Fibroblast of lung (primary cell): Measurements from ENCODE around the gene HOXC11. TPM values are rescaled to one million over a fixed set of nuclear protein-coding genes. Genes with fewer than 3 reads are reported as not detected.

ENCODE experiments used
- DNase-seq, 2 donors: peaks; one replicate each; pipeline versions ENCODE4 v3.0.0 to v3.0.0-alpha.2; 2010; ENCODE audit warnings: low read depth in 2 of 2
- H2AFZ ChIP-seq: 2 replicates; pipeline ENCODE4 v1.5.1; 2012; ENCODE audit warnings: low read length, control low read depth, inconsistent platforms
- H3K27ac ChIP-seq: 2 replicates; pipeline ENCODE4 v1.5.1; 2011; ENCODE audit warnings: low read length, control low read depth; ENCODE audit not compliant: insufficient read depth
- H3K27me3 ChIP-seq: 2 replicates; pipeline ENCODE4 v1.5.1; 2011; ENCODE audit warnings: mild to moderate bottlenecking, low read length; ENCODE audit not compliant: control insufficient read depth, insufficient read depth
- H3K36me3 ChIP-seq: 2 replicates; pipeline ENCODE4 v1.5.1; 2011; ENCODE audit warnings: low read length; ENCODE audit not compliant: control insufficient read depth, insufficient read depth
- H3K4me1 ChIP-seq: 2 replicates; pipeline ENCODE4 v1.5.1; 2011; ENCODE audit warnings: low read length; ENCODE audit not compliant: control insufficient read depth, insufficient read depth; ENCODE audit errors: extremely low read depth
- H3K4me2 ChIP-seq: 2 replicates; pipeline ENCODE4 v1.5.1; 2011; ENCODE audit warnings: low read length, control low read depth; ENCODE audit not compliant: insufficient read depth; ENCODE audit errors: extremely low read depth
- H3K4me3 ChIP-seq, 4 experiments: fragments of 200-600 bp in 1 of 4; sonication (generic) in 1 of 4; replicated peaks in 1 of 4; 2 replicates each; pipeline ENCODE4 v1.5.1; 2011 to 2016; ENCODE audit warnings: low read length in 4 of 4, low read depth in 3 of 4, mild to moderate bottlenecking in 3 of 4, control low read depth in 2 of 4, inconsistent platforms in 1 of 4, mixed read lengths in 1 of 4; ENCODE audit not compliant: insufficient read depth in 1 of 4; ENCODE audit errors: control extremely low read depth in 1 of 4
- H3K79me2 ChIP-seq: 2 replicates; pipeline ENCODE4 v1.5.1; 2012; ENCODE audit warnings: mild to moderate bottlenecking, low read length, inconsistent platforms; ENCODE audit not compliant: control insufficient read depth, insufficient read depth
- H3K9ac ChIP-seq: 2 replicates; pipeline ENCODE4 v1.5.1; 2011; ENCODE audit warnings: mild to moderate bottlenecking, low read length, control low read depth; ENCODE audit not compliant: insufficient read depth
- H3K9me3 ChIP-seq: 2 replicates; pipeline ENCODE4 v1.5.1; 2012; ENCODE audit warnings: low read depth, low read length; ENCODE audit not compliant: control insufficient read depth, insufficient read depth
- H4K20me1 ChIP-seq: 2 replicates; pipeline ENCODE4 v1.5.1; 2011; ENCODE audit warnings: low read length; ENCODE audit not compliant: control insufficient read depth, insufficient read depth; ENCODE audit errors: extremely low read depth
- CTCF ChIP-seq, 2 donors: IDR thresholded peaks in 1 of 2; conservative IDR thresholded peaks in 1 of 2; 1 replicate in 1 of 2; 2 replicates in 1 of 2; pipeline ENCODE4 v1.5.1; 2011 to 2012; ENCODE audit warnings: low read length in 2 of 2, control low read depth in 1 of 2, inconsistent platforms in 1 of 2, low read depth in 1 of 2, mild to moderate bottlenecking in 1 of 2
- EZH2 ChIP-seq: IDR thresholded peaks from 2 replicates; pipeline ENCODE4 v1.5.1; 2012; ENCODE audit warnings: low read length, control low read depth, mild to moderate bottlenecking; ENCODE audit errors: missing control alignments
- polyA plus RNA-seq, 2 donors: library from polyadenylated mRNA; depleted of rRNA in 1 of 2; stranded (reverse) in 1 of 2; unstranded in 1 of 2; fragments of >200 nt; gene quantifications; 2 replicates each; pipeline ENCODE4 v1.2.1, GENCODE V29; 2011 to 2012; ENCODE audit warnings: missing spikeins in 1 of 2
- total RNA-seq: library from RNA; depleted of rRNA; stranded (reverse); fragments of >200 nt; gene quantifications from 2 replicates; pipeline ENCODE4 v1.2.1, GENCODE V29; 2014

HOXC11 gene
- total and polyA plus RNA-seq, 2 donors (not counting 1 experiment from before 2014, with no cell fraction given): not detected

- no peak for TF ChIP-seq CTCF (conservative IDR thresholded peaks at IDR 0.05 in 1 of 2, IDR thresholded peaks at IDR 0.05 in 1 of 2; ENCODE audit: low read depth in 1 of 2, low read length in 2 of 2)
- H3K27me3 ChIP-seq: peaks cover 42% of the 10 kb centered on the region
- no peak for DNase-seq
- H2AFZ ChIP-seq: no peak overlapping the region
- H4K20me1 ChIP-seq: no peaks in the 10 kb centered on the region
- H3K4me1 ChIP-seq: no peaks in the 10 kb centered on the region
- H3K36me3 ChIP-seq: no peaks in the 10 kb centered on the region
- H3K4me2 ChIP-seq: no peak overlapping the region
- H3K79me2 ChIP-seq: no peaks in the 10 kb centered on the region
- H3K4me3 ChIP-seq: no peak overlapping the region
- no peak overlapping the region for H3K9ac ChIP-seq
- H3K27ac ChIP-seq: no peak overlapping the region
- no peaks in the 10 kb centered on the region for H3K9me3 ChIP-seq
Measured at GRCh38 chr12:54019091-54019811, 46.3 kb downstream of the HOXC11 start.

- Histone ChIP-seq H3K4me2 (no peak overlapping the region), H3K4me1 (no peaks in the 10 kb centered on the region), H3K4me3 (no peak overlapping the region), H3K36me3 (no peaks in the 10 kb centered on the region), H3K27ac (no peak overlapping the region), H2AFZ (no peak overlapping the region), H3K79me2 (no peaks in the 10 kb centered on the region), H3K9ac (no peak overlapping the region), H3K9me3 (no peaks in the 10 kb centered on the region), H4K20me1 (no peaks in the 10 kb centered on the region), H3K27me3 (peaks cover 36% of the 10 kb centered on the region)
- no peak for DNase-seq
- TF ChIP-seq EZH2: no peak
- no peak for TF ChIP-seq CTCF (conservative IDR thresholded peaks at IDR 0.05 in 1 of 2, IDR thresholded peaks at IDR 0.05 in 1 of 2; ENCODE audit: low read depth in 1 of 2, low read length in 2 of 2)
Measured at GRCh38 chr12:54019924-54020590, 47.1 kb downstream of the HOXC11 start.

- Histone ChIP-seq H3K4me3 (no peak overlapping the region), H3K9ac (no peak overlapping the region), H3K79me2 (no peaks in the 10 kb centered on the region), H3K9me3 (no peaks in the 10 kb centered on the region), H3K27ac (no peak overlapping the region), H3K4me1 (no peaks in the 10 kb centered on the region), H4K20me1 (no peaks in the 10 kb centered on the region), H3K36me3 (no peaks in the 10 kb centered on the region), H3K27me3 (peaks cover 32% of the 10 kb centered on the region), H2AFZ (no peak overlapping the region), H3K4me2 (no peak overlapping the region)
- no peak for DNase-seq
- TF ChIP-seq EZH2 (no peak), CTCF (conservative IDR thresholded peaks at IDR 0.05 in 1 of 2, IDR thresholded peaks at IDR 0.05 in 1 of 2; ENCODE audit: low read depth in 1 of 2, low read length in 2 of 2) (no peak)
Measured at GRCh38 chr12:54020591-54021405, 47.9 kb downstream of the HOXC11 start.
